ENCODE results near the gene SH3GL1. TPM values are rescaled to one million over a fixed set of nuclear protein-coding genes. Genes with fewer than 3 reads are reported as not detected.
A peak's percentile ranks its signal among the peaks of the same experiment; 100 is the strongest.

SH3GL1 gene
- total RNA-seq, 4 donors from 2014 or later = 109 to 117 (median 112) TPM

DNA sequence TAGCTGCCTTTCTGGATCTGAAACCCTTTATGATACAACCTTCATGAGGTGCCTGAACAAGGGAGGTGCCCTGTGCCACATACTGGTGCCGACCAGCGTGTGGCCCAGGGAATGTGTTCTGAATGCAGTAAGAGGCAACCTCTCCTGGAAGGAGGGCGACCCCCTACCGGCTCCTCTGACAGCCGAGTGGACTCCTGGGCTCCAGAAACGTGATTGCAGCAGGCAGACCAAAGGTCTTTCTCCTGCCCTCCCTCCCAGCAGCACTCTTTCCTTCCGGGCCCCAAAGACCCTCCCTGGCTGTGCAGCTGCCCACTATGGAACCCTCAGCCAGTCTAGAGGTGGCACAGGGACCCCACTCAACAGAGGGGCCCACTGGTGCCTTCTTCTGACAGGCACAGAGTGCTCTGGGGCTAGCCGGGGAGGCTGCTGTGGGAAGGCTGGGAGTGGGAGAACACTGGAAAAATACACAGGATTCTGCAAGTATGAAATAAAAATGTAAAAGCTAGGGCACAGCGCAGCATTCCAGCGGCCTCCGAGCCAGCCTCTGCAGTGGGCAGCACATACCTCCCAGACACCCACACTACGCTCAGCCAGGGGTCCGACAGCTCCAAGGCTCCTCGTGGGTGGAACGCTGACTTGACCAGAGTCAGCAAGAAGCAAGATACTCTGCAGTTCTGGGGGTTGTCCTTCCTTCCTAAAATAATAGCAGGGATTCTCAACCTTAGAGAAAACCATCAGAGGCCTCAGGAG, 14.9 kb downstream of the SH3GL1 start:
- no peak overlapping the region for H3K4me3 ChIP-seq (ENCODE audit: low read depth, poor library complexity, severe bottlenecking)
- no peak for DNase-seq (ENCODE audit: low spot score in 2 of 2)
- 90 to 91% methylated on average over 13 to 15 of the region's 15 CpGs for WGBS, 2 donors
- intact Hi-C loops (cut with DNase I; ENCODE audit: low total_unique reads) = no loop called here
- TF ChIP-seq, protein P1, sequence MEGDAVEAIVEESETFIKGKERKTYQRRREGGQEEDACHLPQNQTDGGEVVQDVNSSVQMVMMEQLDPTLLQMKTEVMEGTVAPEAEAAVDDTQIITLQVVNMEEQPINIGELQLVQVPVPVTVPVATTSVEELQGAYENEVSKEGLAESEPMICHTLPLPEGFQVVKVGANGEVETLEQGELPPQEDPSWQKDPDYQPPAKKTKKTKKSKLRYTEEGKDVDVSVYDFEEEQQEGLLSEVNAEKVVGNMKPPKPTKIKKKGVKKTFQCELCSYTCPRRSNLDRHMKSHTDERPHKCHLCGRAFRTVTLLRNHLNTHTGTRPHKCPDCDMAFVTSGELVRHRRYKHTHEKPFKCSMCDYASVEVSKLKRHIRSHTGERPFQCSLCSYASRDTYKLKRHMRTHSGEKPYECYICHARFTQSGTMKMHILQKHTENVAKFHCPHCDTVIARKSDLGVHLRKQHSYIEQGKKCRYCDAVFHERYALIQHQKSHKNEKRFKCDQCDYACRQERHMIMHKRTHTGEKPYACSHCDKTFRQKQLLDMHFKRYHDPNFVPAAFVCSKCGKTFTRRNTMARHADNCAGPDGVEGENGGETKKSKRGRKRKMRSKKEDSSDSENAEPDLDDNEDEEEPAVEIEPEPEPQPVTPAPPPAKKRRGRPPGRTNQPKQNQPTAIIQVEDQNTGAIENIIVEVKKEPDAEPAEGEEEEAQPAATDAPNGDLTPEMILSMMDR (IDR thresholded peaks at IDR 0.05) = no peak
- TF ChIP-seq POLR2A (IDR thresholded peaks at IDR 0.05) = no peak

DNA sequence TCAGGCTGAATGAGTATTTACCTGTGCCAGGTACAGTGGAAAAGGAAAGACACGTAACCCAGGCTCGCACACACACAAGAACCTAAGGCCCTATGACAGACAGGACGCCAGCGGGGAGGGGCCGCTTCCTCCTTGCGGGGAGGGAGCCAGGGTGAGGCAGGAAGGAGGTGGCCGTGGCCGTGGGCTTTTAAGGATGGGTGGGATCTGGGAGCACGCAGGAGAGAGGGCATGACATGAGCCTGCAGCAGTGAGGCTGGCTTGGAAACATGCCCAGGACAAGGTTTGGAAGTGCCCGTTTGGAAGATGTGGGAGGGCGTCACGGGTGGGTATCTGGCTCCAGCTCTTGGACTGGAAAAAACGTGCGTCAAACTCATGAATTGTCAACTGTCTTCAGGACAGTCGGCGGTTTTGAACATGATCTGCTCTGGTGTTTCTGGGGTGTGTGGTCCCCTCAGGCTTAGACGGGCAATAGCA, 20.1 kb downstream of the SH3GL1 start:
- no peak overlapping the region for H3K4me3 ChIP-seq (ENCODE audit: low read depth, poor library complexity, severe bottlenecking)
- peak in 1 of 2 donors; percentile 92 for DNase-seq (ENCODE audit: low spot score in 2 of 2)
- no peak for TF ChIP-seq POLR2A (IDR thresholded peaks at IDR 0.05)
- TF ChIP-seq, protein P1 (IDR thresholded peaks at IDR 0.05) = no peak
- 13 to 15% methylated on average over 17 of the region's 17 CpGs for WGBS, 2 donors
- intact Hi-C loops (cut with DNase I; ENCODE audit: low total_unique reads) = no loop called here

DNA sequence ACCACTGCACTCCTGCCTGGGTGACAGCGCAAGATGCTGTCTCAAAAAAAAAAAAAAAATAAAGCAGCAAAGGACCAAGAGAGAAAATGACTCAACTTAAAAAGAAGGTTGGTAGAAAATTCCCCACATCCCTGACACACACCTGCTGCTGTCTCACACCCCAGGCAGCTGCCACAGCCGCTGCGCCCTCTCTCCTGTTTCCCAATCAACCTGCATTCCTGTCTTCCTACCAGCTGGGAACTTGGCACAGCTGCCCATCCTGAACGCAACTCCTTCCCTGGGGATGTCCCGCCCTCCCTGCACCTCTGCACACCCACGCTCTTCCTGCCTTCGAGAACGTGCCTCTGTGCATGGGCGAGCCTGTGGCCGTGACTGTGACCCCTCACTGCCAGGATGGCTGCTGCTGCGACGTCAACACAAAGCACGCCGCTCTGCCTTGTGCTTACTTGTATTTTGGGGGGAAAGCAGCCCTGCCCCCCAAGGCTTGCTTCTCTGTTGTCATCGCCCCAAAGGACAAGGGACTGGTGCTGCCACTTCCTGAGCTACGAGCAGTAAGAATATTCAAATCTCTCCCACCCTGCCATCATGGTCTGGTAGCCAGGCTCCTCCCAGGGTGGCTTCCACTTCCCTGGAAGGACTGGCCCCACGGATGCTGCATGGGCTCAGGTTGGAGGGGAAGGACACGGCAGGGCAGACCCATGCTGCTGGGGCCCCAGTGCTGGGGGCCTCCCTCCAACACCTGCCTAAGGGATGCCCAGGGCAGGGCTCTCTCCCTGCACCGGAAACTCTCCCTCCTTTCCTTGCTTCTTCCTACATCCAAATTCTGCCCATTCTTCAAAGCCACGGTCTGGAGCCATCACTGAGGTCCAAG, 20.7 kb downstream of the SH3GL1 start:
- no peak overlapping the region for H3K4me3 ChIP-seq (ENCODE audit: low read depth, poor library complexity, severe bottlenecking)
- 31 to 46% methylated on average over 20 of the region's 20 CpGs for WGBS, 2 donors
- DNase-seq (ENCODE audit: low spot score in 2 of 2) = peak; percentile 68 to 89
- TF ChIP-seq POLR2A (IDR thresholded peaks at IDR 0.05) = no peak
- TF ChIP-seq, protein P1 (IDR thresholded peaks at IDR 0.05) = no peak
- intact Hi-C loops (cut with DNase I; ENCODE audit: low total_unique reads) = no loop called here

DNA sequence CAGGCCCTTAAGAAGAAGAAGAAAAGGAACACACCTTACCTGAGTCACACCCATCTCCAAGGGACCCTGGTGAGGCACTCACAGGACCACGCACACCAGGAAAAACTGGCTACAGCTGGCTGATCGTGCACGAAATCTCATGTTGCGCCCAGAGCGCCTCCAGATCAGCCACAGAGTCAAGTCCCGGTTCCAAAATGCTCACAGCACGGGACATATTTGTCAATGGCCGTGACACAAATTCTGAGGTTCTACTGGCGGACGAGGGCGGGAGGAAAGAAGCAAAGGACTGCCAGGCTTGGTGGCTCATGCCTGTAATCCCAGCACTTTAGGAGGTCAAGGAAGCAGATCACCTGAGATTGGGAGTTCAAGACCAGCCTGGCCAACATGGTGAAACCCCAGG, 21.5 kb downstream of the SH3GL1 start:
- 70 to 75% methylated on average over 11 of the region's 11 CpGs for WGBS, 2 donors
- no peak for DNase-seq (ENCODE audit: low spot score in 2 of 2)
- intact Hi-C loops (cut with DNase I; ENCODE audit: low total_unique reads) = no loop called here
- H3K4me3 ChIP-seq (ENCODE audit: low read depth, poor library complexity, severe bottlenecking) = no peak overlapping the region
- TF ChIP-seq, protein P1 (IDR thresholded peaks at IDR 0.05) = no peak
- no peak for TF ChIP-seq POLR2A (IDR thresholded peaks at IDR 0.05)

DNA sequence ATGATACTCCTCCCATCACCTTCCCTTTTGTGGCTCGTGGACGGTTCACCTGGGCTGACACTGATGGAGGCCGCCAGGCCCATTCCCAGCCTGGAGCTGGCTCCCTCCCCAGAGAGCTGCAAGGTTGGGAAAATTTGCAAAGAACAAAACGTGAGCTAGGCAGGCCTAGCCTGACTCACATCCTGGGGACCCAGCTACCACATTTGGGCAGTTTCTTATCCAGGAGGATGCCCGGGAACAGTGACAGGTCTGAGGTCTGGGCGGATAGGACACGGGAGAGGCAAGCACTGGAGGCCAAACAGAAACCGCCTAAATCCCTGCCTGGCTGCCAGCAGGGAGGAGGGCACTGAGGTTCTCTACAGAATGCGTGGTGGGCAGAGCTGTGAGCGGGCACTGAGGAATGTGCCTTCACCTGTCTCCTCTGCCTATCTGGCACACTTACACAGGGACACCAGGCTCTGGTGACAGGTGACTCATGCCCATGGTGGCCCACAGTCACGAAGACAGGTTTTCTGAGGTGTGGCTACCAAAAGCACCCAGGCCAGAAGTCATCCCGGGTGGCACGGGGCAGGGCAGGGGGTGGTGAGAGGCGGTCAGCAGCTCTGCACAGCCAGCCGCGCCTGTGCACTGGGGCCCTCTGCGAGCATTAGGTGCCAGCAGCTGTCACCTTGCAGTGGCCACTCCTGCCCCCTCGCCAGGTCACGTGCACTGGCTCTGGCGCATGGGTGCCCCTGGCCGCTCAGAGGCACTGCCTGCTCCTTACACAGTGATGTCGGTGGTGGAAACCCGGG, 23.2 kb downstream of the SH3GL1 start:
- H3K4me3 ChIP-seq (ENCODE audit: low read depth, poor library complexity, severe bottlenecking) = no peak overlapping the region
- intact Hi-C loops (cut with DNase I; ENCODE audit: low total_unique reads) = no loop called here
- peak in 1 of 2 donors; percentile 85 for DNase-seq (ENCODE audit: low spot score in 2 of 2)

More for the DNA sequence above, 23.2 kb downstream of the SH3GL1 start:
- TF ChIP-seq, protein P1 (IDR thresholded peaks at IDR 0.05) = no peak
- no peak for TF ChIP-seq POLR2A (IDR thresholded peaks at IDR 0.05)
- WGBS, 2 donors = 47 to 56% methylated on average over 17 to 23 of the region's 23 CpGs
